K562 (cell line): Measurements from ENCODE around the gene DHX35. TPM values are rescaled to one million over a fixed set of nuclear protein-coding genes. Genes with fewer than 3 reads are reported as not detected.

ENCODE experiments used
- ATAC-seq: fragments of 200-7000 bp; cut with Tn5 transposase; 3 replicates; pipeline ENCODE4 v1.9.1; 2020; ENCODE audit warnings: moderate library complexity
- BruUV-seq: library from RNA; stranded (reverse); fragments of 400-500 nt; replicated peaks from 2 replicates; lab custom pipeline; 2021; lab: Mats Ljungman, UMichigan
- CTCF ChIA-PET: fragments of 300-600 bp; formaldehyde crosslinking; extraction: SDS; loops from one replicate; lab custom pipeline; 2021; ENCODE audit warnings: low intra/inter-chr PET ratio; lab: Yijun Ruan, JAX
- POLR2A ChIA-PET: fragments of 300-600, 350-650 bp; sonication (Branson Sonifier 250); formaldehyde crosslinking; extraction: SDS; loops from one replicate; lab custom pipeline; 2021; ENCODE audit warnings: antibody characterized with exemption, inconsistent platforms; lab: Yijun Ruan, JAX
- DNase-seq, 4 experiments: peaks; one replicate each; pipeline versions ENCODE4 v3.0.0 to v3.0.0-alpha.2; 2011 to 2018; ENCODE audit warnings: low spot score in 3 of 4, mixed read lengths in 3 of 4; ENCODE audit errors: extremely low read depth in 1 of 4
- FAIRE-seq: peaks from 2 replicates; lab custom pipeline; 2011; peaks lifted over from hg19 to GRCh38; lab: Jason Lieb, UNC
- H2AFZ ChIP-seq: 2 replicates; pipeline ENCODE4 v1.6.0; 2011; ENCODE audit warnings: low read depth, low read length, control low read depth, inconsistent platforms
- H3K27ac ChIP-seq: fragments of 200-600 bp; 3 replicates; pipeline ENCODE4 v1.8.0; 2011; ENCODE audit warnings: low read depth, mild to moderate bottlenecking, control low read depth, inconsistent platforms, low read length, moderate library complexity, mixed read lengths; ENCODE audit errors: extremely low read depth
- H3K27me3 ChIP-seq, 2 experiments: fragments of 300-600 bp in 1 of 2; 2 replicates in 1 of 2; 3 replicates in 1 of 2; pipeline versions ENCODE4 v1.6.0 to v1.8.0; 2011; ENCODE audit warnings: inconsistent platforms in 2 of 2, low read length in 2 of 2, mild to moderate bottlenecking in 1 of 2, mixed read lengths in 1 of 2, moderate library complexity in 1 of 2; ENCODE audit not compliant: control insufficient read depth in 2 of 2, insufficient read depth in 2 of 2
- H3K36me3 ChIP-seq: fragments of 300-600 bp; 3 replicates; pipeline ENCODE4 v1.8.0; 2011; ENCODE audit warnings: mild to moderate bottlenecking, low read length, inconsistent platforms; ENCODE audit not compliant: control insufficient read depth, insufficient read depth
- H3K4me1 ChIP-seq, 2 experiments: fragments of 200-600 bp in 1 of 2; replicated peaks in 1 of 2; 2 replicates in 1 of 2; 3 replicates in 1 of 2; pipeline versions ENCODE4 v1.5.1 to v1.8.0; 2011; ENCODE audit warnings: inconsistent platforms in 2 of 2, low read length in 2 of 2, mild to moderate bottlenecking in 1 of 2, mixed read lengths in 1 of 2, moderate library complexity in 1 of 2; ENCODE audit not compliant: control insufficient read depth in 2 of 2, insufficient read depth in 2 of 2
- H3K4me2 ChIP-seq: 2 replicates; pipeline ENCODE4 v1.6.1; 2011; ENCODE audit warnings: low read length, control low read depth, inconsistent platforms, mixed read lengths; ENCODE audit not compliant: insufficient read depth
- H3K4me3 ChIP-seq: fragments of 200-600 bp; sonication (generic), shearing (Covaris generic); 2 replicates; pipeline ENCODE4 v1.5.1; 2016; ENCODE audit warnings: control low read depth, inconsistent platforms
- H3K79me2 ChIP-seq: fragments of 200-600 bp; 3 replicates; pipeline ENCODE4 v1.8.0; 2011; ENCODE audit warnings: low read length, inconsistent platforms; ENCODE audit not compliant: control insufficient read depth, insufficient read depth
- H3K9ac ChIP-seq, 2 experiments: 2 replicates each; pipeline versions ENCODE4 v1.6.0 to v1.6.1; 2011; ENCODE audit warnings: low read depth in 2 of 2, low read length in 2 of 2, control low read depth in 1 of 2, inconsistent platforms in 1 of 2, mild to moderate bottlenecking in 1 of 2, mixed read lengths in 1 of 2; ENCODE audit not compliant: insufficient read depth in 1 of 2
- H3K9me1 ChIP-seq: one replicate; pipeline ENCODE4 v1.6.0; 2011; ENCODE audit warnings: inconsistent platforms, mild to moderate bottlenecking, low read length, moderate library complexity; ENCODE audit not compliant: control insufficient read depth, insufficient read depth
- H3K9me3 ChIP-seq: replicated peaks from 2 replicates; pipeline ENCODE4 v1.5.1; 2011; ENCODE audit warnings: low read depth, low read length, inconsistent platforms; ENCODE audit not compliant: control insufficient read depth, insufficient read depth
- H4K20me1 ChIP-seq: replicated peaks from 2 replicates; pipeline ENCODE4 v1.6.1; 2011; ENCODE audit warnings: low read length, inconsistent platforms, mixed read lengths; ENCODE audit not compliant: control insufficient read depth, insufficient read depth
- BCL6 ChIP-seq: fragments of 250-450 bp; sonication (Bioruptor Pico); IDR thresholded peaks from 2 replicates; pipeline ENCODE4 v1.4.0; 2020
- BRD9 ChIP-seq: fragments of 450-650 bp; IDR thresholded peaks from 2 replicates; pipeline ENCODE4 v1.6.1; 2018; ENCODE audit warnings: low read depth; ENCODE audit not compliant: partially characterized antibody
- CREB5 ChIP-seq: fragments of 250-450 bp; sonication (Bioruptor Pico); IDR thresholded peaks from 2 replicates; pipeline ENCODE4 v1.5.0; 2020; ENCODE audit warnings: mild to moderate bottlenecking
- CREBBP ChIP-seq: IDR thresholded peaks from one replicate; pipeline ENCODE4 v1.6.1; 2012; ENCODE audit warnings: low read depth, mild to moderate bottlenecking, control low read depth, inconsistent platforms, low read length
- E2F8 ChIP-seq: fragments of 450-650 bp; IDR thresholded peaks from 2 replicates; pipeline ENCODE4 v1.7.1; 2018; ENCODE audit warnings: mild to moderate bottlenecking, low read depth; ENCODE audit not compliant: partially characterized antibody
- HLTF ChIP-seq: fragments of 450-650 bp; IDR thresholded peaks from 2 replicates; pipeline ENCODE4 v1.6.1; 2016
- HNRNPUL1 ChIP-seq: fragments of 200-400 bp; formaldehyde crosslinking; IDR thresholded peaks from 2 replicates; pipeline ENCODE4 v1.6.1; 2017; ENCODE audit warnings: low read length
- NFXL1 ChIP-seq: fragments of 450-650 bp; formaldehyde crosslinking; IDR thresholded peaks from 2 replicates; pipeline ENCODE4 v1.4.0; 2021; ENCODE audit warnings: mild to moderate bottlenecking
- RNF219 ChIP-seq: fragments of 250-450 bp; sonication (Bioruptor Pico); IDR thresholded peaks from 2 replicates; pipeline ENCODE4 v1.5.0; 2022; ENCODE audit warnings: mild to moderate bottlenecking
- TCFL5 ChIP-seq: fragments of 250-450 bp; sonication (Bioruptor Pico); conservative IDR thresholded peaks from 2 replicates; pipeline ENCODE4 v1.6.1; 2021; ENCODE audit warnings: mild to moderate bottlenecking, moderate library complexity, matching md5 sums
- TRIM24 ChIP-seq, 2 experiments: fragments of 450-650 bp; IDR thresholded peaks; 2 replicates each; pipeline ENCODE4 v1.6.1; 2016
- ZBTB11 ChIP-seq, 3 experiments: fragments of 200-800 bp in 1 of 3; fragments of 250-450 bp in 1 of 3; fragments of 450-650 bp in 1 of 3; sonication (Bioruptor Pico) in 1 of 3; sonication (Bioruptor generic) in 1 of 3; formaldehyde crosslinking in 1 of 3; IDR thresholded peaks; 2 replicates each; pipeline versions ENCODE4 v1.6.1 to v1.8.0; 2016 to 2022; ENCODE audit warnings: mild to moderate bottlenecking in 2 of 3, missing genetic modification characterization in 2 of 3, missing compliant biosample characterization in 1 of 3, moderate library complexity in 1 of 3
- ZKSCAN8 ChIP-seq: fragments of 200-800 bp; sonication (Bioruptor generic); IDR thresholded peaks from 2 replicates; pipeline ENCODE4 v1.6.1; 2016; ENCODE audit warnings: missing genetic modification characterization, missing compliant biosample characterization
- ZNF436 ChIP-seq: fragments of 250-450, 450-650 bp; sonication (Bioruptor Pico); formaldehyde crosslinking; IDR thresholded peaks from 2 replicates; pipeline ENCODE4 v1.7.0; 2020; ENCODE audit warnings: mild to moderate bottlenecking
- WGBS: fragments of 100-300 bp; shearing (Covaris generic); methylation state at CpG from one replicate; pipeline ENCODE4 v1.1.6; 2016; ENCODE audit warnings: low coverage, mixed read lengths; ENCODE audit not compliant: insufficient coverage; ENCODE audit errors: missing lambda C conversion rate; 5-methylcytosine and 5-hydroxymethylcytosine counted together
- in situ Hi-C: fragments of 300-500 bp; cut with MboI; formaldehyde crosslinking; loops from 4 replicates; pipeline ENCODE4 v1.15.0; 2018; ENCODE audit warnings: inconsistent platforms, mixed read lengths
- intact Hi-C: fragments of 100-400 bp; cut with micrococcal nuclease; formaldehyde crosslinking; loops from 2 replicates; pipeline ENCODE4 v1.14.2; 2022
- polyA plus RNA-seq, 8 experiments: library from polyadenylated mRNA; depleted of rRNA in 4 of 8; stranded (reverse) in 5 of 8; unstranded in 3 of 8; fragments of >200 nt; fragmentation: Nextera tagmentation in 2 of 8; fragmentation: Illumina TruSeq in 1 of 8; extraction: Ambion mirVana in 2 of 8; extraction: Trizol in 1 of 8; gene quantifications; 2 replicates each; pipeline versions ENCODE4 v1.2.1 to v1.2.3, GENCODE V29; 2011 to 2014; ENCODE audit warnings: inconsistent platforms in 1 of 8, missing spikeins in 1 of 8
- total RNA-seq, 7 experiments: library from RNA; depleted of rRNA in 6 of 7; stranded (reverse); fragments of >200 nt in 6 of 7; fragmentation: Illumina TruSeq in 2 of 7; extraction: Trizol in 2 of 7; gene quantifications; 2 replicates each; pipeline versions ENCODE4 v1.2.1 to v1.2.3, GENCODE V29; 2011 to 2021; ENCODE audit warnings: low replicate concordance in 1 of 7

The DHX35 gene
- total and polyA plus RNA-seq, 9 of the 15 experiments (the other 6 are each of a cell fraction or from before 2014, with no cell fraction given) = 6.5 to 25.6 (median 16.9) TPM

- H3K4me1 ChIP-seq = no peaks in the 10 kb centered on the region
- no peak overlapping the region for H3K4me2 ChIP-seq
- ATAC-seq (no peak), DNase-seq (no peak), FAIRE-seq (peak; percentile 32)
- ChIA-PET POLR2A (no interaction called here), CTCF (no interaction called here)
- no peaks in the 10 kb centered on the region for H3K79me2 ChIP-seq
- no peaks in the 10 kb centered on the region for H3K9me1 ChIP-seq
- no peak overlapping the region for H3K4me3 ChIP-seq
- no peaks in the 10 kb centered on the region for H4K20me1 ChIP-seq
- H3K27ac ChIP-seq = no peak overlapping the region
- H2AFZ ChIP-seq = no peak overlapping the region
- in situ Hi-C loops (no loop called here), intact Hi-C loops (no loop called here)
- WGBS = 83% methylated on average over 1 of the region's 1 CpG
- no TSS peak for BruUV-seq
- H3K9ac ChIP-seq = no peak overlapping the region
- H3K9me3 ChIP-seq = no peaks in the 10 kb centered on the region
- H3K27me3 ChIP-seq = no peaks in the 10 kb centered on the region
- peaks cover 87% of the 10 kb centered on the region for H3K36me3 ChIP-seq
- TF ChIP-seq CREBBP (no peak), BCL6 (no peak), ZBTB11 (CRISPR knock-in tag; IDR thresholded peaks at IDR 0.05) (no peak), ZNF436 (no peak), CREB5 (CRISPR knock-in tag) (no peak), TRIM24 (IDR thresholded peaks at IDR 0.05) (no peak), NFXL1 (no peak), TCFL5 (CRISPR knock-in tag) (no peak), HNRNPUL1 (no peak), RNF219 (CRISPR knock-in tag) (no peak), E2F8 (no peak), ZKSCAN8 (CRISPR knock-in tag) (no peak), HLTF (no peak), BRD9 (no peak)
These were observed 48.4 kb downstream of the DHX35 start for GRCh38 chr20:39010496-39010895.
